HEK293 (cell line): Measurements from ENCODE around the gene FRYL.

ENCODE experiments used
- CTCF ChIA-PET: fragments of 350-600 bp; formaldehyde crosslinking; extraction: SDS; loops from one replicate; lab custom pipeline; 2021; ENCODE audit warnings: antibody characterized with exemption; lab: Yijun Ruan, JAX
- POLR2A ChIA-PET: fragments of 300-600 bp; formaldehyde crosslinking; extraction: SDS; loops from one replicate; lab custom pipeline; 2020; ENCODE audit warnings: antibody characterized with exemption, inconsistent platforms; lab: Yijun Ruan, JAX
- H3K27ac ChIP-seq: fragments of 200-500 bp; sonication (Bioruptor generic); 2 replicates; pipeline ENCODE4 v1.5.1; 2014; ENCODE audit warnings: low read depth, low read length, control low read depth, inconsistent platforms; ENCODE audit errors: extremely low read depth
- H3K36me3 ChIP-seq, 2 experiments: fragments of 200-500 bp in 1 of 2; sonication (Bioruptor generic) in 1 of 2; 1 replicate in 1 of 2; 2 replicates in 1 of 2; pipeline ENCODE4 v1.5.1; 2014 to 2017; ENCODE audit warnings: inconsistent platforms in 2 of 2, low read length in 2 of 2; ENCODE audit not compliant: control insufficient read depth in 2 of 2, insufficient read depth in 1 of 2
- H3K4me1 ChIP-seq: fragments of 200-500 bp; sonication (Bioruptor generic); 2 replicates; pipeline ENCODE4 v1.5.1; 2014; ENCODE audit warnings: mild to moderate bottlenecking, low read length, inconsistent platforms; ENCODE audit not compliant: control insufficient read depth, insufficient read depth
- H3K4me3 ChIP-seq: 2 replicates; pipeline ENCODE4 v1.5.1; 2011; ENCODE audit warnings: low read depth, mild to moderate bottlenecking, control low read depth, low read length, moderate library complexity
- H3K9me3 ChIP-seq: fragments of 200-500 bp; sonication (Bioruptor generic); 2 replicates; pipeline ENCODE4 v1.5.1; 2014; ENCODE audit warnings: low read depth, low read length, inconsistent platforms; ENCODE audit not compliant: control insufficient read depth, insufficient read depth
- GLI4 ChIP-seq: fragments of 450-650 bp; formaldehyde crosslinking; IDR thresholded peaks from 2 replicates; pipeline ENCODE4 v1.5.1; 2016; ENCODE audit warnings: missing biosample characterization, missing genetic modification characterization
- REST ChIP-seq: fragments of 450-650 bp; formaldehyde crosslinking; IDR thresholded peaks from 2 replicates; pipeline ENCODE4 v1.5.1; 2016; ENCODE audit warnings: missing biosample characterization, missing genetic modification characterization
- ZBTB10 ChIP-seq: fragments of 450-650 bp; formaldehyde crosslinking; IDR thresholded peaks from 2 replicates; pipeline ENCODE4 v1.5.1; 2016; ENCODE audit warnings: missing biosample characterization, missing genetic modification characterization
- ZNF184 ChIP-seq: fragments of 450-650 bp; IDR thresholded peaks from 2 replicates; pipeline ENCODE4 v1.5.1; 2018; ENCODE audit warnings: missing biosample characterization, mild to moderate bottlenecking, missing genetic modification characterization
- ZNF335 ChIP-seq: fragments of 450-650 bp; formaldehyde crosslinking; conservative IDR thresholded peaks from 2 replicates; pipeline ENCODE4 v1.5.1; 2016; ENCODE audit warnings: missing biosample characterization, missing genetic modification characterization
- ZNF37A ChIP-seq: fragments of 450-650 bp; IDR thresholded peaks from 2 replicates; pipeline ENCODE4 v1.5.1; 2018; ENCODE audit warnings: missing biosample characterization, missing genetic modification characterization
- ZNF404 ChIP-seq: fragments of 450-650 bp; formaldehyde crosslinking; IDR thresholded peaks from 2 replicates; pipeline ENCODE4 v1.5.1; 2017; ENCODE audit warnings: missing biosample characterization, missing genetic modification characterization
- ZNF529 ChIP-seq: fragments of 450-650 bp; formaldehyde crosslinking; IDR thresholded peaks from 2 replicates; pipeline ENCODE4 v1.5.1; 2017; ENCODE audit warnings: missing genetic modification characterization, missing biosample characterization; ENCODE audit not compliant: insufficient replicate concordance
- ZNF561 ChIP-seq: fragments of 450-650 bp; IDR thresholded peaks from 2 replicates; pipeline ENCODE4 v1.5.1; 2018; ENCODE audit warnings: missing biosample characterization, missing genetic modification characterization, borderline replicate concordance
- ZNF777 ChIP-seq: fragments of 450-650 bp; formaldehyde crosslinking; IDR thresholded peaks from 2 replicates; pipeline ENCODE4 v1.5.1; 2017; ENCODE audit warnings: missing biosample characterization, missing genetic modification characterization, borderline replicate concordance
- ZNF791 ChIP-seq: fragments of 450-650 bp; formaldehyde crosslinking; IDR thresholded peaks from 2 replicates; pipeline ENCODE4 v1.5.1; 2016; ENCODE audit warnings: missing biosample characterization, missing genetic modification characterization
- TF ChIP-seq, protein P1 (sequence below): fragments of 450-650 bp; formaldehyde crosslinking; IDR thresholded peaks from 2 replicates; pipeline ENCODE4 v1.5.1; 2016; ENCODE audit warnings: missing biosample characterization, missing genetic modification characterization

The FRYL gene

GRCh38 chr4:48772556-48772955, 7.5 kb downstream of the FRYL start:
- no peak overlapping the region for H3K4me3 ChIP-seq
- H3K27ac ChIP-seq = no peak overlapping the region
- ChIA-PET POLR2A (no interaction called here), CTCF (interaction anchor here (0.9 kb wide), 1 partner anchor 1076 kb away, joined by 3 read pairs; no protein-coding TSS in a partner anchor)
- TF ChIP-seq ZNF184 (tag by site-specific recombination) (no peak), ZNF529 (tag by site-specific recombination) (no peak), ZNF404 (tag by site-specific recombination) (no peak)
- peaks cover 6% of the 10 kb centered on the region for H3K4me1 ChIP-seq
- no peaks in the 10 kb centered on the region for H3K9me3 ChIP-seq
- no peaks in the 10 kb centered on the region for H3K36me3 ChIP-seq

DNA sequence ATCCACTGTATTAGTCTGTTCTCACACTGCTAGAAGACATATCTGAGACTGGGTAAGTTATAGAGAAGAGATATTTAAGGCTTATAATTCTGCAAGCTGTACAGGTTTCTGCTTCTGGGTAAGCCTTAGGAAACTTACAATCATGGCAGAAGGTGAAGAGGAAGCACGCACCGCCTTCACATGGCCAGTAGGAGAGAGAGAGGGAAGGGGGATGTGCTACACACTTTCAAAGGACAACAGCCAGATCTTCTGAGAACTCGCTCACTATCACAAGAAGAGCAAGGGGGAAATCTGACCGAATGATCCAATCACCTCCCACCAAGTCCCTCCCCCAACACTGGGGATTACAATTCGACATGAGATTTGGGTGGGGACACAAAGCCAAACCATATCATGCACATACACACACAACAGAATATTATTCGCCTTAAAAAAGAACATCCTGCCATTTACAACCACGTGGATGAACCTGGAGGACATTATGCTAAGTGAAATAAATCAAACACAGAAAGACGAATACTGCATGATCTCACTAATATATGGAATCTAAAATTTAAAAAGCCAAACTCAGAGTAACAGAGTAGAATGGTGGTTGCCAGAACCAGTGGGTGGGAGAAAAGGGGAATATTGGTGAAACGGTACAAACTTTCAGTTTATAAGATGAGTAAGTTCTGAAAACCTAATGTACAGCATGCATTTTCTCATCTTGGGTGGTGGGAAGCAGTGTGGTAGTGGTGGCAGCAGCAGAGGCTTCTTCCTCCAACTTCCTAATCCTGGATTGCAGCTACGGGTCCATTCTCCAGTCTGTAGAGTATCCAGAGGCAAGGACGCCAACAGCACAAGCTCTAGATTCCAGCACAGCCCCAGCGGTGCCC, 12.8 kb downstream of the FRYL start:
- CTCF ChIA-PET = interaction anchor here (0.7 kb wide), 1 partner anchor 178 kb away, joined by 3 read pairs; no protein-coding TSS in a partner anchor
- POLR2A ChIA-PET = no interaction called here
- TF ChIP-seq ZBTB10 (tag by site-specific recombination) = no peak
- TF ChIP-seq ZNF37A (tag by site-specific recombination) = no peak
- no peak for TF ChIP-seq ZNF561 (tag by site-specific recombination)
- no peak for TF ChIP-seq GLI4
- TF ChIP-seq, protein P1, sequence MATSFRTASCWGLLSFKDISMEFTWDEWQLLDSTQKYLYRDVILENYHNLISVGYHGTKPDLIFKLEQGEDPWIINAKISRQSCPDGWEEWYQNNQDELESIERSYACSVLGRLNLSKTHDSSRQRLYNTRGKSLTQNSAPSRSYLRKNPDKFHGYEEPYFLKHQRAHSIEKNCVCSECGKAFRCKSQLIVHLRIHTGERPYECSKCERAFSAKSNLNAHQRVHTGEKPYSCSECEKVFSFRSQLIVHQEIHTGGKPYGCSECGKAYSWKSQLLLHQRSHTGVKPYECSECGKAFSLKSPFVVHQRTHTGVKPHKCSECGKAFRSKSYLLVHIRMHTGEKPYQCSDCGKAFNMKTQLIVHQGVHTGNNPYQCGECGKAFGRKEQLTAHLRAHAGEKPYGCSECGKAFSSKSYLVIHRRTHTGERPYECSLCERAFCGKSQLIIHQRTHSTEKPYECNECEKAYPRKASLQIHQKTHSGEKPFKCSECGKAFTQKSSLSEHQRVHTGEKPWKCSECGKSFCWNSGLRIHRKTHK (tag by site-specific recombination) = no peak
- no peak for TF ChIP-seq ZNF335 (tag by site-specific recombination)
- no peak for TF ChIP-seq ZNF791 (tag by site-specific recombination)
- no peak for TF ChIP-seq REST (tag by site-specific recombination)
- TF ChIP-seq ZNF777 (tag by site-specific recombination) = no peak
- TF ChIP-seq, all 188 proteins: peak for 0

More for the DNA sequence above, 12.8 kb downstream of the FRYL start:
- Histone ChIP-seq H3K27ac (no peak overlapping the region), H3K4me1 (no peaks in the 10 kb centered on the region; the same call in none of the 2 replicates), H3K4me3 (no peak overlapping the region), H3K9me3 (no peaks in the 10 kb centered on the region), H3K36me3 (no peaks in the 10 kb centered on the region)
